HG03097 (cell line): ENCODE results near the gene USH2A.

Experiments
- ATAC-seq: cut with Tn5 transposase; IDR thresholded peaks from one replicate; pipeline ENCODE4 v1.9.1; 2021; ENCODE audit not compliant: unreplicated experiment, low FRiP score

USH2A gene

DNA sequence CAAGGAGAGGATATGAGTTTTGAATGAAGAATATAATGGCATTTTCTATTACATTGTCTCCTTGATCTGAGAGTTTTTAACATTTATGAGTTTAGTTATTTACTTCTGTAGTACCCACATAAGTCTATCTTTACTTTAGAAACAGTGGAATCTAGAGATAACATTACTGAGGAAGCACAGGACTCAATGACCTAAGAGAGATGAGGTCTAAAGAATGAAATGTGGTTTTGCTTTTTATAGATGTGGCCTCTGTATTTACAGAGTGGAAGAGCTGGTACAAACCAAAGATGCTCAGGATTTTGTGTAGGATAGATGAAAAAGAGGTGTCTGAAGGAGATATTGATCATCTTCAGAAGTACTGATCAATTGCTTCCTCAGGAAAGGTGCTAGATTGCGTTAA is 678.8 kb downstream of the USH2A start:
- no peak for ATAC-seq

DNA sequence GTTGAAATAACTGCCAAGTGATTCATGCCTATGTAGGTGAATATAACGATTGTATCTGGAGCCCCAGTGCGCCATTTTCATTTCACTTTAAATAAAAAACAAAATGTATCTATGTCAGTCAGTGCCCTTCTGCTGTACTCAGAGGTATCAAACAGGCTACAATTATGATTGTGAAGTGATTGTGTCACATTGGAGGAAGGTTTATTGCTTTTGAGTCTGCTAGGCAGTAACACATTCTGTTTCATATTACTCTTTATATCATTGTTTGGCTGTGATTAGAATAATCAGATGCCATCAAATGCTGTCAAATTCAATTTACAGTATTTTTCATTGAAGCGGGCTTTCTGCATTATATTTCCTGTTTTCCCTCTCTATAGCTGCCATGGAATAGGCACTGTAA is 684.2 kb downstream of the USH2A start:
- no peak for ATAC-seq

DNA sequence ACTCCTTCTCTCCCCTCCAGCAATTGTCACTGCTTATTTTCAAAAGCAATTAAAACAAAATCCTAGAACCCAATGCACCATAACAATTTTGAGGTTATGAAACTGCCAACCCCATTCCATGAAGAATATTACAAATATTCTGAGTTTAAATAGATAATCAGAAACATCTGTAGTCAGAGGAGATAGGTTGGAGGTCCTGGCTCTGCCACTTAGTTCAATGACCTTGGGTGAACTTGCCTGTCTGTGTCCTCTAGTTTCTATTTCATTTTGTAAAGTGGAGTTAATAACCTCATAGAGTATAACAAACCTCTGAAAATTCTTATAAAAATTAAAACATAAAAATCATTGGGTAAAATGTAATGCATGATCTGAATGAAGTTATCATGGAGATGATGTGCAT is 691.5 kb downstream of the USH2A start:
- ATAC-seq = no peak

DNA sequence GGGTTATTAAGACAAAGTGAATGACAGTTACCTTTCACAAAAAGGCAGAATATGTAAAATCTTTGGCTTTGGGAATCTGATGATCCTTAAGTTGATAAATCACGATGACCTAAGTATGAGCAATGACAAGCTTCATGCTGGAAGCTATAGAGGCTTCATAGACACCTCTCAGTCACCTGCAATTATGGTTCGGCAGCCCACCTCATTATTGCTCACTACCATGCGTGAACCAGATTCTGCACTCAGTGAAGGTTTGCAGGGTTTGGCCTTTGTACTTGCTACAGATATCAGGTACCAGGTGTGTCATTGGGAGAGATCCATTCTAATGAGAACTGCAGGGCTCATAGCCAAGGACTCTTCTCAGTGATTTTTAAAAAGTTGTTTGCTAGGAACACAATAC is 692.6 kb downstream of the USH2A start:
- ATAC-seq = no peak

DNA sequence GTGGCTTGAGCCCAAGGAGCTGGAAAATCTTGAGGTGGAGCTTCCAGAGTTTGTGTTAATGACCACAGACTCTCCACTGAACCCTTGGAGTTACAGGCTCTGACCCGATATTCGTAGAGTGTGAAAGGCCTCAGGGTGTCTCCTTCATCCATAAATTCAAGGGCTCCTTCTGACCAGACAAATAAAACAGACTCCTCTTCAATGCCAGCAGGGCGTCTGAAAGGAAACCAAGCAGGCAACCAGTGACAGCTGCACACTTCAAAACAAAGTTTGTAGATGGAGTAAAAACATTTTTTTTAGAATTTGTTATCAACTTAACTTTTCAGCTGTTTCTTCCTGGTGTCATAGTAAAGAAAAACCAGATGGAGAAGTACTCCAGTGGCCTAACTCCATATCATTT is 695.1 kb downstream of the USH2A start:
- ATAC-seq = no peak

DNA sequence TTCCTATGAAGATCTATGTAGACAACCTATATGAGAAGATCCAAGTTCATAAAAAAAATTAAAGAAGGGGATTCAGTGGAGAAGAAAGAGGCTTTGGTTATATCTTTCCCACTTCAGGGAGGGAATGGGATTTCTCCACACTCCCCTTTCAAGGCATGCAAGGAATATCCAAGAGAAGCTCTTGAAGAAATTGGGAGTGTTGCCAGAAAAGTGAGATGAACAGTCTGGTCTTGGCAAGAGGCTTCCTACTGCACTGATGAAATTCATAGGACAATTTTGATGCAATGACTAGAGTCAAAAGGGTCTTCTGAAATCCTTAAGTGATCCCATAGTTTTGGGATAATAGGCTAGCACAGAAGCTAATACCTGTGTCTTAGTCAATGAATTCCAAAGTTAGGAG is 703.1 kb downstream of the USH2A start:
- no peak for ATAC-seq

DNA sequence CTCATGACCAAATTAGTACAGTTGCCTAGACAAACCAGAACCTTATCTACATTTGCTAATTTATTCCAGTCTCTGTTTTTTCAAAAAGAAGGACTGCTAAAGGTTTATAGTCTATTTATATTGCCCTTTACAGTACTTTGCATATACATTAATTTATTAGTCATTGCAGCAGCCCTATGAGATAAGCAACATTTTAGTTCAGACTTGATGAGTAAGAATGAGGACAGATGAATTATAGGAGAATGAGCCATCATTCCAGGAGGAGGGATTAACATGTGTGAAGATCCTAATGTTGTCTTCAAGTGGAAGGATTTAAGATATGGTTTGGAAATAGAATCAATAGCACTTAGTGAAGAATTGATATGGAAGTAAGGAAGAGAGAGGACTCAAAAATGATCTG is 703.7 kb downstream of the USH2A start:
- no peak for ATAC-seq

DNA sequence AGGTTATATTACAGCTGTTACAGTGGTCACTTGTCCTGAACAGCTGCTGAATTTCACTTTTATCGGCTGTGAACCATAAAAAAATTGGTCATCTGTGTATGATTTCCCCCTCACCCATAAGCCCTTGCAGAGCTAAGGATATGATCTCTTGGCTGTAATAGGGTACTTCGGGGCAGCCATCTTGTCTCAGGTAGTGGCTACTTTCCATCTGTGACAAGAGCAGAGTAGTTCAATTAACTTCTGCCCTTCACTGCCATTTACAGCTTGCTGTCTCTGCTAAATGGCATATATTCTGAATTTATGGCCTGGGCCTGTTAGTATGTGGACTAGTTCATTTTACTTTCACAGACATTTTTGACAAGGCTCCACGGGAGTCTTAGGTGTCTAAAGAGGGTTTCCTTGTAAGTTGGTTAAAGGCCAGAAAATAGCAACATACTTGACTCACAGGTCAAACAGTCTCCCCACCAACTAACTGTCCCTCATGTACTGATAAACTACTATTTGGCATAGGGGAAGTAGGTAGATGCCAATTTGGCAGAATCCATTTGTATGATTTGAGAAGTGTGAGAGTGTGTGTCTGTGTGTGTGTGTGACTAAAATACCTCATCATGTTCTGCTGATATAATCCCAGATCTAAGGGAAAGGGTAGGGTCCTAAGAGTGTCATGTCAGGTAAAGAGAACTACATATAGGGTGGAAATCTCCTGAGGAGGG is 704.5 kb downstream of the USH2A start:
- ATAC-seq = no peak

DNA sequence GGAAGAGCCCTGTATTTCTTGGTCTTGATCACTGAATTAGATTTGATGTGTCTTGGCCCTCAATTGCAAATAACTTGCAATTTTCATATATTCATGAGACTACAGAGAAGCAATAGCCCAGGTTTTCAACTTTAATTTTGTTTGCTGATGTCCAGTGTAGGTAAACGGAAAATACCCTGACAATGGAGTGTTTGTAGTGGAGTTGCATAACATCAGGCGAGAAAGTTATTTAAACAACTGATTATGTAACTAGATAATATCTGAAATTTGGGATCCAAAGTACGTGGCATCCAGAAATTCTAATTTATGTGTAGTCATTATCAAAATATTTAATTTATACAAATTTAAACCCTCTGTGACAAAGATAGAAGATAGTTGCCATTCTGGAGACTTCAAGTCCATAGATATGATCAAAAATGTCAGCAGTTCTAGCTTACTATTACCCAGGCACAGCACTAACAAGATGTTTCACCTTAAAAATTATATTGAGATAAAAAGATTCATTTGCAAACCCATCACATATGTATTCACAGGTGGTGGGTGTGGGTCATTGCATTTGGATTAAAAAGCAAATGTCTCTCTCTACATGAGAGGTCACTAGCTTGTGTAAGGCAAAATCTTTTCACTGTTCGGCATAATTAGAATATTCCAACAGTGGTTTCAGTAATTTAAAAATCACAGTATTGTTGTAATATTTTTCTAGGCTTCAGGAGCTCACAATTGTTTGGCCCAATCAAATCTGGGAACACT is 705.4 kb downstream of the USH2A start:
- ATAC-seq = no peak

DNA sequence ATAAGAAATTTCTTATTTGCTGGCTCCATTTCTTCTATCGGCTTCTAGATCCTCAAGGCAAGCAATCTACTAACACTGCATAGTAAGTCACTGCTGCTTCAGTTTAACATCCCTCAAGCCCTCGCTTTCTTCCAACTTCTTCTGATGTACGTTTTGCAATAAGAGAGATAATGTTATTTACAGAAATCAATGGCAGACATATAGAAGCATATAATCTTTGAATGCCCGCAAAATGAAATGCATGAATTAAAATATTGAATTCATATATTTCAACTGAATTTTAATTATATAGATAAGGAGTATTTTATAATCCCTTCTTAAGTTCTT is 712.4 kb downstream of the USH2A start:
- no peak for ATAC-seq

DNA sequence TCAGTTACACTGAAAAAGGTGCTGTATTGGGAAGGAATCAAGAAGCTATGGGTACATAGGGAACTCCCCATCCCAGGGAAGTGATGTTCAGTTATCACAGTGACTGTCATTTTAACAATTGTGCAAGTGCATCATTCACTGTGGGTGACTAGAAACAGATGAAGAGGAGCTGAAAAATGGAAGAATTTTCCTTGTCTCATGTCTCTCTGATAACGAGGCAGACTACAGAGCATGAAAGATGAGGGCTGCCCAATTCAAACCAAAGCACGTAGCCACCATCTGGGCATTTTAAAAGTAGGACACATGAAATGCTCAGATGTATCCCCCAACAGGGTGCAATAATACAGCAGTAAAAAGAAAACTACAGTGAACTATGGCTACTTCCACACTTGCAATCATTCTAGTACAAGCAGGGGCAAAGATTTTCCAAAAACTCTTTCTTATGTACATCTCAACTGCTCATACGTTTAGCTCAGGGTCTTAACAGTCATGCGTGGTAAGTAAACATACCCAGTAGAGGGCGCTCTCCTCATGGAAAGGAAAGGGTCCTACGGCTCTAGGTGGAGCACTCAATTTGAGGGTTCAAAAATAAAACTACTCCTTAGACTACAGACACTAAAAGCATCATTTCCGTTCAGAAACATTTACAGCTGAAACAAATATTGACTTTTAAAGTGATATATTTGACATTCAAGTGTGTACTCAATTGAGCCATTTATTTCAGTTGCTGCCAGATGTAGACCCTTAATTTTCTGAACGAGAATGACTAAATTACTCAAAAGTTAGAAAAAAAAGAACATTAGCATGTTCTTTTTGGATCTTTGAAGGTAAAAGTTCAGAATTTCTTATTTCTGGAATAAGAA is 713.0 kb downstream of the USH2A start:
- no peak for ATAC-seq

DNA sequence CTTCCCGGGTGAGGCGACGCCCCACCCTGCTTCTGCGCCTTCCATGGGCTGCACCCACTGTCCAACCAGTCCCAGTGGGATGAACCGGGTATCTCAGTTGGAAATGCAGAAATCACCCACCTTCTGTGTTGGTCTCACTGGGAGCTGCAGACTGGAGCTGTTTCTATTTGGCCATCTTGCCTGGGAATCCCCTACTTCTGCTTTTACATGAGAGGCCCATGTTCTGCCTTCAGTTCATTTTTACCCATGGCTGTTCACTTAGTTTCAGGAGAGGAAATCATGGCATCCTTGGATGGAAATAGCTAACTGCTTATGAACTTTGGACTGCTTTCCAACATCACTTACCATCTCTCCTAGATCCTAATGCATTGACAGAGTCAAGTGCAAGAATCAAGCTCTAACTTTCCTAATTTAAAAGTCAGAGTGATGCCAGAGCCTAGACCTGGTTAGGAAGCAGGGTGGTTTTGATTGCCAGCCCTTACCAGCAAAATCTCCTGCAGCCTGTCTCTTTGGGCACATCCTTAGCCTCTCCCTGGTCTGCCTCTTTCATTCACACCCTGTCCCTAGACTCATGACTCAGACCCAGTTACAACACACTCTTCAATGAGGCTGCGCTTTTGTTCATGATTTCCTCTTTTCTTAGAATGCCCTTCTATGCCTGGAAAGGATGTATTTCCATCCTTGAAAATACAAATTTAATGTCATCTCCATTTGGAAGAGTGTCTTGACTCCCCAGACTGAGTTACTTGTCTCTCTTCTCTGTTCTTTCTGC is 719.0 kb downstream of the USH2A start:
- no peak for ATAC-seq

DNA sequence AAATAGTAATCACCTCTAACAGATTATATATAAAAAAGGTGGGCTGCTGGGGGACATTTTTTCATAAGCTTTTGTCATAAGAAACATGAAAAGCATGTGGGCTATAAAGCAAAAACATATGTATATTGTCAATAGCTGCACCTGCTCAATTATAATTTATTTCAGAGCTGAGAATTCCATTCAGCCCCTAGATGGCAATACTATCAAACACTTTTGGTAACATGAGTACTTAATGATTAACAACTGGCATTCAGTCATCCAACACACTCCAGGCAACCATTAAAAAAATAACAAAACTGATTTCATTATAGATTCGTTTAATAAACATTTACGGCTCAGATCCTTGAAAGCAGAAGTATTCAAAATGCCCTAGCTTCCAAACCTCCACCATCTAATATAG is 741.0 kb downstream of the USH2A start:
- ATAC-seq = no peak

DNA sequence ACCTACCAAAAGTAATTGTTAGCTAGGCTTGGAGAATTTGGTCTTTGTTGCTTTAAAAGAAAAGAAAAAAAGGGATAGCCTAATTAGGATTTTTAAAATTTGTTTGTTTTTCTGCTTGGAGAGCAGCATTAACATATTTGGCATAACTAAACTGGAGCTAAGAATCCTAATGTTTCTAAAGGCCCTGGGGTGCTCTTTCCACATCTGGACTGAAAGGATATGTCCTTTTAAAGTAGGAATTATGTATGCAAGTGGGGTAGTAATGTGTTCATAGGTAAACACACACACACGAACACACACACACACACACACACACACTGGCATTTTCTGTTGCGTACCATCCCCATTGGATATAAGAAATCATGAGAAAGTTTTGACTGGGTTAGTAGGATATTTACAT is 742.2 kb downstream of the USH2A start:
- no peak for ATAC-seq

DNA sequence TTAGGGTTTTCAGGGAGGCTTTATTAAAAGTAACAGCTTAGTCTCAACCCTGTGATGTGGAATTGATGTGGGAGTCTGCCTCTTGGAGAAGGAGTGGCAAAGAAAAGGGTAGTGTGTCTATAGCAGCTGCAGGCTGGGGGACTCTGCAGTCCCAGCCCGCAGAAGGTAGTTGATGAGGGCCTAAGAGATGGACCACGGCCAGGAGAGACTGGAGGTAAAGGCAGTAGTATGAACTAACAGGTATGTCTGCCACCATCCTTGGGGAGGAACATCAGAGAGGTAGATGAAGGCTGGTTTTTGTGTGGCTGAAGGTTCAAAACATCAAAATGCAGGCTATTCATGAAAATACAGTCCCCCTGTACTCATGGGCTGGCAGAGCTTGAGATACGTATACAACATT is 744.0 kb downstream of the USH2A start:
- ATAC-seq = no peak

DNA sequence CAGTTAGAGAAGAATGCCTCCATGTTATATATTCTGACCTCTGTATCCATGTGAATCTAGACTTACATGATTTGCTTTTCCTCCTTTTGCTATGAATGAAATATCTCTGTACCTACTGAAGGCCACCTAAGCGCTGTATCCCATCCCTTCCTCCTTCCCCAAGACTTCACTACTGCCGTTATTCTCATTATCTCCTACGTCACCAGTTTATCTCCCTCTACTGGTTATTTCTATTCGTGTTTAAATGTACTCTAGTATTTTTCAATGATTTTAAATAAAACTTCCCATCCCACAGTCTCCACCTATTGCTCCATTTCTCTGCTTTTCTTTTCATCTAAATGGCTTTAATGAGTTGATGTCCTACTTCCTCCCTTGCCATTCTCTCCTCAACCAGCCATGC is 746.1 kb downstream of the USH2A start:
- ATAC-seq = no peak

DNA sequence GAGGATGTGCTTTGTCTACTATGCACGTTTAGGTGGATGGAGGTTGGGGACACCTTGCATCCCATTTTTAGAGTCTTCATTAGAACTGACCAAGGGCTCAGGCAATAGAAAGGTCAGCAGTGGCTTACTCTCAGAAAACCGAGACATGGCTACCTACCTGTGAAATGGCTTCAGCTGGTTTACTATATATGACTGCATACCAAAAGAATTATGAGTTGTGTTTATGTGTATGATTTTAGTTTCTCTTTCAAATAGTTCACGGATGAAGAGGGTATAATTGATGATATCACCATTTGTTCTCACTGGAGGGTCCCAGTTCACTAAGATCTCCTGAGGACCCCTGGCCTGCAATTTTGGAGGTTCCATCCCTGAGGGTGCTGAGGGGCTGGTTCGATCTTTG is 749.3 kb downstream of the USH2A start:
- ATAC-seq = no peak

DNA sequence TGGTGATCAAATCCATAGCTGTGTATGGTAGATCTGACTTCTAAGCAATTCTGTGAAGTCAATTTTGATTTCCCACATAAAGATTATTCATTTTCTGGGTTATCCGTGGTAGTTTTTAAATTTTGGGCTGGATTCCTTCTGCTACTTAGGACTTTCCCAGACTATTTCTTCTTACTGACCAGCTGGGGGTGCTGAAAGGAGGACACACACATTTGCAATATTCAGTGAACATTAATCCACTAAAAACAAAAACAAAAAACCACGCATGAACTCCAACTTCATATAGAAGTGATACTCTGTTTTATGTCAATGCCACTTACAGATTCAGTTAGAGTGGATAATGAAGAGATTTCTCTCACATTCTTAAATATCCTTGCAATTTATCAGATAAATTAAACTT is 750.8 kb downstream of the USH2A start:
- no peak for ATAC-seq

DNA sequence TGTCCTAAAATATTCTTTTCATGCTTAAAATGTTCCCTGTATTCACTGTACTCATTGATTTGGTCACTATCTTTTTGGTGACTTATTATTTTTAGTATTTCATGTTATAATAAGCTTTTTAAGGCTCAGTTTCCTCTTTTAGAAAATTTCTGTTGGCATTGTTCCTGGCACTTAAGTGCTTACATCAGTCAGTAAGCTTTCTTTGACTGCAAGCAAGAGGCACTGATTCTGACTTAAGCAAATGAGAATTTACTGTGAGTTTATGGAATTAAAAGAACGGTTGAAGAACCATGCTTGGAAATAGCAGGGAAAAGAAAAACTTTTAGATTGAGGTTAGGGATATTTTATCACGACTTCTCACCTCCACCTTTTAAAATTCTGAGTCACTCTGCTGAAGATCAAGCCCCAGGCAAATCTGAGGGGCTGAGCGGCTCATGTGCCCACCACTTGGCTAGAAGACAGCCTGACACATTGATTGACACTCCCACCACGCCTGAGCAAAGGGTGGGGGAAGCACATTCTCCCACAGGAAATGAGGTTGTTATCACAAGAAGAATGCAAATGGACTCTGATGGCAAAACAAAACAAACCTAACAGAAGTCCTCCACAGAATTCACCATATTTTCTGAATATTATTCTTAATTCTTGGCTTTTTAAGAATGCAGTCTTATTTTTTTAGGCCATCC is 753.3 kb downstream of the USH2A start:
- ATAC-seq = no peak

DNA sequence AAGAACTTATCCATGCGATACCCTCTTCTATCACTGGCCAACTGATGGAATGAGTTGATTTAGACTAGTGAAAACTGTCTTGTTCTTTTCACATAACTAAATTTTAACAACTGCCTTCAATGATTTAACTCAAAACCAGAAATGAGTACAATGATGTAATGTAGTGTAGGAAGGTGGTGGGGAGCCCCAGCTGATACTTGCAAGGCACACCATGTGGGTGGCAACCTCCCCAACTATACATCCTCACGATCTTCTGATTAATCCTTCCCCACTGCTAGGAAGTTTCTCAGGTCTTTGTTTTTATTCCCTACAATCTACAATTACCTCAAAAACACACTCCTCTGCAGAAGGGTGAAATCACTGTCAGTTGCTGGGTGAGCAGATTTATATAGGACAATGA is 755.5 kb downstream of the USH2A start:
- no peak for ATAC-seq
